ENCODE data around the gene BCR. TPM values are rescaled to one million over a fixed set of nuclear protein-coding genes. Genes with fewer than 3 reads are reported as not detected.

The BCR gene
- polyA plus RNA-seq, 1 donor (not counting 4 experiments of a cell fraction or from before 2014, with no cell fraction given), result 25.8 TPM

- H3K27me3 ChIP-seq (ENCODE audit: control insufficient read depth, extremely low read depth, insufficient read depth, low read length), result no peaks in the 10 kb centered on the region
- H3K27ac ChIP-seq (ENCODE audit: control insufficient read depth, insufficient read depth, low read length), result peak overlapping the region; percentile 33
- H3K9me3 ChIP-seq (ENCODE audit: control insufficient read depth, low read depth, low read length), result no peaks in the 10 kb centered on the region
- no peak for FAIRE-seq
- peaks cover 38% of the 10 kb centered on the region for H3K4me1 ChIP-seq (ENCODE audit: control insufficient read depth, extremely low read depth, insufficient read depth, low read length)
- peaks cover 29% of the 10 kb centered on the region for H4K20me1 ChIP-seq (ENCODE audit: control insufficient read depth, extremely low read depth, insufficient read depth, low read length)
- H3K79me2 ChIP-seq (ENCODE audit: control insufficient read depth, insufficient read depth, low read length), result peaks cover 61% of the 10 kb centered on the region
- dilution Hi-C loops (cut with MboI; ENCODE audit: extremely low pct_ligation_motif_present, low sequenced_read_pairs), result no loop called here
- TF ChIP-seq EZH2 (IDR thresholded peaks at IDR 0.05; ENCODE audit: low read length), result no peak
- TF ChIP-seq, protein P1, sequence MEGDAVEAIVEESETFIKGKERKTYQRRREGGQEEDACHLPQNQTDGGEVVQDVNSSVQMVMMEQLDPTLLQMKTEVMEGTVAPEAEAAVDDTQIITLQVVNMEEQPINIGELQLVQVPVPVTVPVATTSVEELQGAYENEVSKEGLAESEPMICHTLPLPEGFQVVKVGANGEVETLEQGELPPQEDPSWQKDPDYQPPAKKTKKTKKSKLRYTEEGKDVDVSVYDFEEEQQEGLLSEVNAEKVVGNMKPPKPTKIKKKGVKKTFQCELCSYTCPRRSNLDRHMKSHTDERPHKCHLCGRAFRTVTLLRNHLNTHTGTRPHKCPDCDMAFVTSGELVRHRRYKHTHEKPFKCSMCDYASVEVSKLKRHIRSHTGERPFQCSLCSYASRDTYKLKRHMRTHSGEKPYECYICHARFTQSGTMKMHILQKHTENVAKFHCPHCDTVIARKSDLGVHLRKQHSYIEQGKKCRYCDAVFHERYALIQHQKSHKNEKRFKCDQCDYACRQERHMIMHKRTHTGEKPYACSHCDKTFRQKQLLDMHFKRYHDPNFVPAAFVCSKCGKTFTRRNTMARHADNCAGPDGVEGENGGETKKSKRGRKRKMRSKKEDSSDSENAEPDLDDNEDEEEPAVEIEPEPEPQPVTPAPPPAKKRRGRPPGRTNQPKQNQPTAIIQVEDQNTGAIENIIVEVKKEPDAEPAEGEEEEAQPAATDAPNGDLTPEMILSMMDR (optimal IDR thresholded peaks at IDR 0.05 in 1 of 3, IDR thresholded peaks at IDR 0.05 in 1 of 3, conservative IDR thresholded peaks at IDR 0.05 in 1 of 3; ENCODE audit: extremely low read depth in 1 of 3, insufficient read depth in 2 of 3, low read length in 3 of 3), result no peak
- peak overlapping the region; percentile 57 to 96 (median 77) for H3K4me3 ChIP-seq (ENCODE audit: control insufficient read depth in 2 of 3, extremely low read depth in 1 of 3, insufficient read depth in 2 of 3, low read depth in 1 of 3, low read length in 3 of 3)
- DNase-seq (ENCODE audit: low read depth, low spot score), result no peak
- H2AFZ ChIP-seq (ENCODE audit: control insufficient read depth, low read length), result no peak overlapping the region
- peak overlapping the region; percentile 85 for H3K4me2 ChIP-seq (ENCODE audit: control insufficient read depth, extremely low read depth, insufficient read depth, low read depth, low read length)
- peaks cover 9% of the 10 kb centered on the region for H3K9me1 ChIP-seq (ENCODE audit: control insufficient read depth, extremely low read depth, insufficient read depth, low read length)
- peaks cover 3 to 20% of the 10 kb centered on the region in 2 experiments for H3K36me3 ChIP-seq (ENCODE audit: control insufficient read depth in 2 of 2, extremely low read depth in 1 of 2, insufficient read depth in 2 of 2, low read length in 2 of 2)
- H3K9ac ChIP-seq (ENCODE audit: control insufficient read depth, extremely low read depth, insufficient read depth, low read length), result peak overlapping the region; percentile 74
These were observed 1.5 kb downstream of the BCR start for GRCh38 chr22:23181721-23182308.

DNA sequence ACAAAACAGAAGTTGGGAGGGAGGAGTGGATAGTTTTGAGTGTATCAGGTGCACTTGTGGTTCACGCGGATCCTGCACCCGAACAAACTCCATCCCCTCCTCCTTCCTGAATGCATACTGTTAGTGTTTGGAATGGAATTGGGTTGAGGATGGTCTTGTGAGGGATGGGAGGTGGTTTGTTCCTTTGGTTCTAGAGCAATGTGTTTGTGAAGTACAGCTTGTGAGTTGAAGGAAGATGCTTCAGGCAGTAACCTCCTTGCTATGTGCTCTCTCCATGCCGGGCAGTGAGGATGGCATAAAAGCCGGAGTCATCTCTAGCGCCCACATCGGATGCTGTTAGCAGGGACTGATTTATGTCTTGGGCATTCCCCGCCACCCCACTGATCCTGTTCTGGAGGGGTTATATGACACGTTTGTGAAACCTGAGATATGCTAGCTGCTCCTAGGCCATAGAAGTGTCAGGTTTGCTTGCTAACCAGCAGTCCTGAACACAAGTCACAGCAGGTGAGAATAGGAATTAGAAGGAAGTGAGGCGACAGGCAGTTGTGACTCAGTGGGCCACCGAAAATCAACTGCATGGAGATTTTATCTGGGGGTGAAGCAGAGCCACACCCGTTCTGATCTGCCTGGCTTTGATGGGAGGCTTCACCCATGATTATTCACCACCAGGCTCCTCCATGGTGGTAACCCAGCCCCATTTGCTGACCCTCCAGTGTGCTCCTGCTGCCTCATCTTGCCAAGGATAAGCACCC, 2.2 kb downstream of the BCR start:
- dilution Hi-C loops (cut with MboI; ENCODE audit: extremely low pct_ligation_motif_present, low sequenced_read_pairs), result no loop called here
- FAIRE-seq, result no peak
- Histone ChIP-seq H3K27ac (ENCODE audit: control insufficient read depth, insufficient read depth, low read length) (peak overlapping the region; percentile 33), H3K27me3 (ENCODE audit: control insufficient read depth, extremely low read depth, insufficient read depth, low read length) (no peaks in the 10 kb centered on the region), H3K9me3 (ENCODE audit: control insufficient read depth, low read depth, low read length) (no peaks in the 10 kb centered on the region), H3K36me3 (ENCODE audit: control insufficient read depth in 2 of 2, extremely low read depth in 1 of 2, insufficient read depth in 2 of 2, low read length in 2 of 2) (peaks cover 3 to 20% of the 10 kb centered on the region in 2 experiments), H3K4me3 (ENCODE audit: control insufficient read depth in 2 of 3, extremely low read depth in 1 of 3, insufficient read depth in 2 of 3, low read depth in 1 of 3, low read length in 3 of 3) (peak overlapping the region; percentile 57 to 96 (median 77)), H4K20me1 (ENCODE audit: control insufficient read depth, extremely low read depth, insufficient read depth, low read length) (peaks cover 29% of the 10 kb centered on the region), H3K4me1 (ENCODE audit: control insufficient read depth, extremely low read depth, insufficient read depth, low read length) (peaks cover 38% of the 10 kb centered on the region), H2AFZ (ENCODE audit: control insufficient read depth, low read length) (no peak overlapping the region), H3K9me1 (ENCODE audit: control insufficient read depth, extremely low read depth, insufficient read depth, low read length) (peaks cover 9% of the 10 kb centered on the region), H3K4me2 (ENCODE audit: control insufficient read depth, extremely low read depth, insufficient read depth, low read depth, low read length) (peak overlapping the region; percentile 85), H3K9ac (ENCODE audit: control insufficient read depth, extremely low read depth, insufficient read depth, low read length) (peak overlapping the region; percentile 74), H3K79me2 (ENCODE audit: control insufficient read depth, insufficient read depth, low read length) (peaks cover 67% of the 10 kb centered on the region)
- TF ChIP-seq, protein P1 (optimal IDR thresholded peaks at IDR 0.05 in 1 of 3, IDR thresholded peaks at IDR 0.05 in 1 of 3, conservative IDR thresholded peaks at IDR 0.05 in 1 of 3; ENCODE audit: extremely low read depth in 1 of 3, insufficient read depth in 2 of 3, low read length in 3 of 3), result peak in 1 of 3 experiments; percentile 11
- TF ChIP-seq EZH2 (IDR thresholded peaks at IDR 0.05; ENCODE audit: low read length), result no peak
- DNase-seq (ENCODE audit: low read depth, low spot score), result peak; percentile 33
